ENCODE data around the gene ALDH1B1.
"Not testable (repeated sequence)": the region's sequence is repeated elsewhere in the genome, so short reads cannot be mapped to it uniquely, and the experiment has no call there.

Gene ALDH1B1

DNA sequence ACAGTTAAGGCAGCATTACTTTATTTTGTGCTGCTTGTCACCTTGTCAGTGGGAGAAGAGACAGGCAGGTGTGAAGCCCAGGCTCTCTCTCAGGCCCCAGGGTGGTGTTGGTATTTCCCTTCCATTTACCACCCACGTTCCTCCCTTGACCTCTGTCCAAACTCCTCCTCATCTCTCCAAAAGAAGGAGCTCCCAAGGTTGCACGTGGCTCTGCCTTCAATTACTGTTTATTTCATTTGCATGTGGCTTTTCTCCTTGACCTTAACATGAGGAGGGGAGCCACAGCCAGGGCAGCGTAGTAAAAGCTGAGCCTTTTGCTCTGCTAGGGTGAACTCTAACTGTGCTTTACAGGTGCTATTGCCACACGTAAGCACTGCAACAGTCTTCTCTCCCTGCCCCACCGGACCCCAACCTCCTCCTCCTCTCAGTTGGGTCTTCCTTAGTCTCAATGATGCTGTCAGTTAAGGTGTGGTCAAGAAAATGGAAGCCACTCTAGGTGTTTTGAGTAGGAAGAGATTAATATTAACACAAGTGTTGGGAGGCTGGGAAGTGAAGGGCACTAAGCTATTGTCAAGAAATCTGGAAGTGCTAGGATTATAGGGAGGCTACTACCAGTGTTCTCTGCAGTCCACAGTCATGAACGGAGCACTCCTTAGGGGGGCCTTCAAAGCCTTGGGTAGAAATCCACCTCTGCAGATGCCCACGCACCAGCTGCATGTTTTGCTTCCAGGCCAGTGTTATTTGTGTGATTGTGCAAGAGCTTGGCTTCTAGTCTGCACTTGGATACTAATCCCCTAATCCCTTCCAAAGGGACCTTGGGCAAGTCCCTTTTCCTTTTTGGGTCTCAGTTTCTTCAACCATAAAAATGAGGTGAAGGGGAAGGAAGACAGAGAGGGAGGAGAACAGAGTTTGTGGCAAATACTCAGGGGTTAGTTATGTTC, 3.9 kb upstream of the ALDH1B1 start:
- no peak for DNase-seq

DNA sequence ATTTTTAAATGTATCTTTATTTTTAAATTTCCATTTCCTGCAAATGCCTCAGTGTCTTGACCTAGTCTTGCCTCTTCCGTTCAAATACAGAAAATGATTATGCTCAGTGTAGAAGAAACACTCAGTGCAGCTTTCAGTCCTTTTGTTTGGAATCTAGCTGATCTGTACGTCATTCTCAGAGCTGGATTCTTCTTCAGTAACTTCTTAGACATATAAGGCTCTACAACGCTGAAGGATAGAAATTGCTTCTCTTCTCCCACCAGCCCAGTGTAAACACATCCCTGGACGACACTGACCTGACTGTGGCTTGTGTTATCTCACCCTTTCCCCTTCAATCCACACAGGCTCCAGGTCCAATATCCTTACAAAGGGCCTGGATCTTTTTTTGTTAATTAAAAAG, 3.2 kb upstream of the ALDH1B1 start:
- no peak for DNase-seq

DNA sequence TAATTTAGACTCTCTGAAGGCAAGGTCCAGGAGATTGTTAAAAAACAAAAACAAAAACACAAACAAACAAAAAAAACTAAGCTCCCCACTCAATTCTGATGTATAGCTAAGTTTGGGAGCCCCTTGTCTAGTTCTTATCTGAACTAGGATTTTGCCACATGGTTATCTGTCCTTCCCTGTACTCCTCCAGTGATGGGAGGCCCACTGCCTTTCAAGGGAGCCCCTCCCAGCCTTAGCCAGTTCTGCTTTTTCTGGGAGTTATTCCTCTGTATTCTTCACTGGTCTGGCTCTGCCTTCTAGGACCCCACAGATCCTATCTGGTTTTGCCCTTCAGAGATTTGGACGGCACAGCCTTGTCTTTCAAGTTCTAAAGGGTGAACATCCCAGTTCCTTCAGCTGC, 2.1 kb upstream of the ALDH1B1 start:
- DNase-seq, result no peak

DNA sequence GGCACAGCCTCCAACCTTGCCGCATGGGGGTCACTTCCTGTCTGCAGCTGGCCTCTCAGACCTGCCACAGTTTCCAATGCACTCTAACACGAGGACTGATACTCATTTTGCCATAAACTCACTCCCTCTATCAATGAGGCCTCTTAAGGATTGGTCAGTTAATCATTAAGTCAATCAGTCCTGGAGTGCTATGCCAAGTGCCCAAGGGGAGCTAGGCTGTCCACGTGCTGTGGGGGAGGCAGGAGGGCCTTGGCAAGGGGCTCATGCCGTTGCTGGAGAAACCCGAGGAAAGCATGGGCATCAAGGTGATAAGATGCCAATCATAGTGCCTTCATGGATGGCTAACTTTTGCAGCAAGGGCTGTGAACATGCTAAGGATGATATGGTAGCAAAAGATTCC, 1.7 kb upstream of the ALDH1B1 start:
- DNase-seq, result no peak

DNA sequence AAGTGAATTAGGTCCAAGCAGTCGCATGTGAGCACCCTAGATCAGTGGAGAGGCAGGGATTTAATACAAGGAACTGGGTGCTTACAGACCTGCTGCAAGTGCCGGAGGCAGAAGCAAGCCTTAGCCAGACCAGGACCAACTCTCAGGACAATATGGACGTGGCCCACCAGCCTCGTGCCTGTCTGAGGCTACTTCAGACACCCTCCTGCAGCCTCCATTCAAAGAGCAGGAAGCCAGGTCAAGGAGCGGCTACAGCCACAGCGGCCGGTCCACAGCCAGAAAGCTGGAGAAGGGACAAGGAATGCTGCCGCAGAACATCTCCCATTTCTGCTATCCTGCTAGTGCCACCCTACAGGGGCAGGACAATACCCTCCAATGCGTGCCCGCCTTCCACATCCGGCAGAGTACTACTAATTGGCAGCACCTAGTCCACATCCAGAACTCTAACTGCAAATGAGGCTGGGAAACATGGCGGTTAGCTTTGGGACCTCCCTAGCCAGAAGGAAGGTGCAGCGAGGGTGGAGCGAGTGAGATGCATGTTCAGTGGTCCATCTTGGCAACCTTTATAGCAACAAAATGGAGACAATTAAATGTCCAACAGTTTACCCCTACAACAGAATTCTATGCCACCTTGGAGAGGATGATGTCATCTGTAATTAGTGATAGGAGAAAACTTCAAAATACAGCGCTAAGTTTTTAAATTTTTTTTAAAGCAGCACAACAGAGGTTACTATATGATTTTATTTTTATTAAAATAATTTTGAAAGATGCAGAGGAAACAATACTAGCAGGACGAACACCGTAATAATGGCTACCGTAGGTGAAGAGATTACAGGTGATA, 1.0 kb upstream of the ALDH1B1 start:
- DNase-seq, result no peak

DNA sequence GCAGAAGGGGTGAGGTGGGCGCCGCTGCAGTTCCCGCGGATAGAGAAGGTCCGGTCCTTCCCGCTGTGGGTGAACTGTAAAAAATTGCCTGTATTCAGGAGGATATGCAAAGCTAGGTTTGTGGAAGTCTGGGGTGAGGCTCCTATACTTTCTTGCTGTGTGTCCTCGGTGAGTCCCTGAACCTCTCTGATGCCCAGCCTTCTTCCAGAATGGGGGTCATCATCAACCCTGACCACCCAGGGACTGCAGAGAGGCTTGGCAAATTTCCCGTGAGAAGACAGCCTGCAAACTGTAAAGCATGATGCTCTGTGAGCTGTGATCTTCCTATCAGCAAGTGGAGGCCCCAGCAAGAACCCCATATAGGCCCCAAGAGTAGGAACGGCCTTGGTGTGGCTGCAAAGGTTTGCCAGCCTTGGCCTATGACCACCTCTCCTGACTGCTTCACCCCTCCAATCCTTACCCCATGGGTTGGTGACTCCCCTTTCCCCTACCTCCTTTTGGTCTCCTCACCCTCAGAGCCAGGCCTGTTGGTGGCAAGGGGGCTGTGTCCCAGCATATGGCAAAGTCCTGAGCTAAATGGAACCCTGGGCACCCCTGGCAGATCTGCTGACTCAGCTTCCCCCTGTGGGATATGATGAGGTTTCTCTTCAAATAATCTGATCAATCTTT, 760 bp downstream of the ALDH1B1 start:
- DNase-seq, result no peak

DNA sequence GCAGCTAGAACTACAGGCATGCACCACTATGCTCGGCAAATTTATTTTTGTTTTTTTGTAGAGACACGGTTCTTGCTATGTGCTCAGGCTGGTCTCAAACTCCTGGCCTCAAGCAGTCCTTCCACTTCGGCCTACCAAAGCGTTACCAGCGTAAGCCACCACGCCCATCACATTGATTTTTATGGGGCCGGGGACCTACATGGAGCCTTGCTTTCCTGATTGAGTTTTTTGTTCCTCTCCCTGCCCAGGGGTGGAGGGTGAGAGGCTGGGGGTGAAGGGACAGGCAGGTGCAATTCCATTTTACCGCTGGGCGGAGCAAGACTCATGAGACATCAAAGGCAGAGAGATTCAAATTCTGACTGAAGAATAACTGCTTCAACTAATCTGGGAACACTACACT, 1.9 kb downstream of the ALDH1B1 start:
- DNase-seq, result no peak

DNA sequence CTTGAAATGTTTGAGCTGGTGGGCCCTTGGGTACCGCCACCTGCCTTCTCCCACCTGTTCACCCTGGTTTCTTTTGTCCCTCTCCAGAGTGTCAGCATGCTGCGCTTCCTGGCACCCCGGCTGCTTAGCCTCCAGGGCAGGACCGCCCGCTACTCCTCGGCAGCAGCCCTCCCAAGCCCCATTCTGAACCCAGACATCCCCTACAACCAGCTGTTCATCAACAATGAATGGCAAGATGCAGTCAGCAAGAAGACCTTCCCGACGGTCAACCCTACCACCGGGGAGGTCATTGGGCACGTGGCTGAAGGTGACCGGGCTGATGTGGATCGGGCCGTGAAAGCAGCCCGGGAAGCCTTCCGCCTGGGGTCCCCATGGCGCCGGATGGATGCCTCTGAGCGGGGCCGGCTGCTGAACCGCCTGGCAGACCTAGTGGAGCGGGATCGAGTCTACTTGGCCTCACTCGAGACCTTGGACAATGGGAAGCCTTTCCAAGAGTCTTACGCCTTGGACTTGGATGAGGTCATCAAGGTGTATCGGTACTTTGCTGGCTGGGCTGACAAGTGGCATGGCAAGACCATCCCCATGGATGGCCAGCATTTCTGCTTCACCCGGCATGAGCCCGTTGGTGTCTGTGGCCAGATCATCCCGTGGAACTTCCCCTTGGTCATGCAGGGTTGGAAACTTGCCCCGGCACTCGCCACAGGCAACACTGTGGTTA, 3.3 kb downstream of the ALDH1B1 start:
- DNase-seq, result no peak

DNA sequence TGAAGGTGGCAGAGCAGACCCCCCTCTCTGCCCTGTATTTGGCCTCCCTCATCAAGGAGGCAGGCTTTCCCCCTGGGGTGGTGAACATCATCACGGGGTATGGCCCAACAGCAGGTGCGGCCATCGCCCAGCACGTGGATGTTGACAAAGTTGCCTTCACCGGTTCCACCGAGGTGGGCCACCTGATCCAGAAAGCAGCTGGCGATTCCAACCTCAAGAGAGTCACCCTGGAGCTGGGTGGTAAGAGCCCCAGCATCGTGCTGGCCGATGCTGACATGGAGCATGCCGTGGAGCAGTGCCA, 3.8 kb downstream of the ALDH1B1 start:
- DNase-seq, result no peak

DNA sequence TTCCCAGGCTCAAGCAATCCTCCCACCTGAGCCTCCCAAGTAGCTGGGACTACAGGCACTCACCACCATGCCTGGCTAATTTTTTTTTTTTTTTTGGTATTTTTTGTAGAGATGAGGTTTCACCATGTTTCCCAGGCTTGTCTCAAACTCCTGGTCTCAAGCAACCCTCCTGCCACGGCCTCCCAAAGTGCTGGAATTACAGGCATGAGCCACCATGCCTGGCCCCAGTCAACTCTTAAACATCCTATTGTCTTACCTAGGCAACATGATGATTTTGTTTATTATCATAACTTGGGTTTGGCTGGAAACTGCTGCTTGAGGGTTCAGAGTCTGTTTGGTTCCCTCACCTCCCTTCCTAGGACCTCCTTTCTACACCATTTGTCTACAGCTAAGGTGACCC, 6.7 kb downstream of the ALDH1B1 start:
- not testable (repeated sequence) for DNase-seq

DNA sequence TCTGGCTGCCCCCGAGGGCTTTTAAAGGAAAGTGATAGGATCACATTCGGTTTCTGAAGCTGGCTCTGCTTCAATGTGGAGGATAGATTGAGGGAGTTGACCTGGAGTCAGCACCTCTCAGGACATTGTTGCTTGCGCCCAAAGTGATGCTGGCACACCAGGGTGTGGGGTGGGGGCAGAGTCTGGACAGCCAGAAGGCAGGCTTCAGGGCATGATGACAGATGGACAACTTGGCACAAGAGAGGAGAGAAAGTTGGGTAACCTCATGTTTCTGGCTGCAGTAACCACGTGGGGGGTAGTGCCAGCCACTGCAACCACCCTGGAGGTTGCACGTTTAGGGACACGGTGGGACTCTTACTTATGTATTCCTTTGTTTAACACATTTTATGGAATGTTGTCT, 9.5 kb downstream of the ALDH1B1 start:
- DNase-seq, result no peak

DNA sequence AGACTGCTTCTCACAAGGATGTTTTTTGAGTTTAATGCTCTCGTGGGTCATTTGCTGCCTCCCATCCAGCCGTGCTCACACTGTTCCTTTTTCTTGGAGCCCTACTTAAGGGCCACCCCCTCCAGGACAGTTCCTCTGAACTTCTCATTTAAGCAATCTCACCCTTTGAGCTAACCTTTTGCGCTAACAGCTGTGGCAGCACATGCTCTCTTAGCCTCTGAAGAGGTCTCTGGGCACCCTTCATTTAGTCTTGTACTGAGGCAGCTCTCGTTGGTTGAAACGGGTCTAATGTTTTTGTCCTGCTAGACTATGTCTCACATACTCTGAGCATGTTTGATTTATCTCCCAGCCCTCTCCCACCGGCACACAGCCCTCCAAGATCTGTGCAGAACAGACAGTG, 11.8 kb downstream of the ALDH1B1 start:
- DNase-seq, result no peak

DNA sequence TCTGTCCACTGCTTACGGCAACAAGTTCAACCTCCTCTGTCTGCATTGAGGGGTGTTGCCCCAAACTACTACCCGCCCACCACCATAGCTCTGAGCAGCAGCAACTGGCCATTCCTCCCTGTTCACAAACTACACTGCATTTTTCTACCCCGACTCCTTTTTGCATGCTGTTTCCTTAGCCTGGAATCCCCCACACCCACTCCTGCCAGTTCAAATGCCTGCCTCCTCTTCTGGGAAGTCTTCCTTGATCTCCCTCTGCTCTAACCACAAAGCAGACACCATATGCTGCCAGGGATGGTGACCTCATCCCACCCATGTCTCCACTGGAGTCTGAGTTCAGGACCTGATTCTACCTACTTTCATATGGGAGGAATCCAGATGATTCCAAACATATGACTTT, 13.3 kb downstream of the ALDH1B1 start:
- no peak for DNase-seq

DNA sequence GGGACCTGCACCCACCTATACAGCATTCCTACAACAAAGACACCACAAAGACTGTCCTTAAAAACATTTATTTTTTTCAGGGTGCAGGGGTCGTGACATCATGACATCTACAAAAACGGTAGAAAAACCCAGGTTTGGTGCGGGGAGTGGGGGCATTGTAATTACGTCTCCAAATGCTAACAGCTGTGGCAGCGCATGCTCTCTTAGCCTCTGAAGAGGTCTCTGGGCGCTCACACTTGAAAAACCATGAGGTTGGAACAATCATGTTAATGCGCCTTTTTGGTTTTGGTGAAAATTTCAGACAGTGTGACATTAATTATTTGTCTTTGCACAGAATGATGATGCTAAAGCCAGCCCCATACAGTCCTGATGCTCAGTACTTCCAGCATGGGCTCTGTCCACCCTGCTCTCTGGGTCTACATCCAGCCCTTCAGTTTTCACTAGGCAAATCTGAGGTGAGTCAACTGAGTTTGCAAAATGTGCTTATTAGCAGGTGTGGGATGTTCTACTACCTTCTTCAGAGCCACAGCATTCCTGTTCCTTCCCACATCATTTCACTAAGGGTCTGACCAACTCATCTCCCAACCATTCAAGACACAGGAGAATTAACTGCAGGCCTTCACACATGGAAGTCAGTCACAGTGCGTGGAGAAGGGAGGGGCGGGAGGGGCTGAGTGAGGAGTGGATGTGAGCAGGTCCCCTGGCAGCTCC, 14.1 kb downstream of the ALDH1B1 start:
- DNase-seq, result no peak

DNA sequence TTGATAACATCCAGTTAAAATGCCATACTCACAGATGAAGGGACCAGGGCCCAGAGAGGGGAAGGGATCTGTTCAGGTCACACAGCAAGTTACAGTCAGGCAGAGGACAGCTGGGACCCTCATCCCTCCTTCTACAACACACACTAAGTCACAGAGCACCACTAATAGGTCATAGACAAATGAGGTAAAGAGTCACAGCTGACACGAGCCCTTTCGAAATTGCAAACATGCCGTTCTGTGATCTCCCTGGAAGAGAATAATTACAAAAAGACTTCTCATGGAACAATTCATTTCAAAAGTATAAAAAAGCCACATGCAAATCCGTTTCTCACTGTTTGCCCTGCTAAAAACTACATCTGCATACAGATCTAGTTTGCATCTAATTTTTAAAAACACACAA, 16.2 kb downstream of the ALDH1B1 start:
- DNase-seq, result no peak

DNA sequence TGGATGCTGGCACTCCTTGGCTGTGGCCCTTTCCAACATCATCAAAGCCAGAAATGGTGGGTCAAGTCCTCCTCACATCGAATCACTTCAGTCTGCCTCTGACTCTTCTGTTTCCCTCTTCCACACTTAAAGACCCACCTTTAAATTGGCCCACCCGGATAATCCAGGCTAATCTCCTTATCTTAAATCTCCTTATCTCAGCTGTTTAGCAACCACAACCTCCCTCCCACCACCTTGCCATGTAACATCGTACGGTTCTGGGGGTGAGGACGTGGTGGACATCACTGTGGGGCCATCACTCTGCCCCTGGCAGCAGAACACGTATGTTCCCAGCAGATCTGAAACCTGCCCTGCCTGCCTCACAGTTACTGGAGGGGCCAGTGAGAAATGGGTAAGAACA, 20.2 kb downstream of the ALDH1B1 start:
- no peak for DNase-seq

DNA sequence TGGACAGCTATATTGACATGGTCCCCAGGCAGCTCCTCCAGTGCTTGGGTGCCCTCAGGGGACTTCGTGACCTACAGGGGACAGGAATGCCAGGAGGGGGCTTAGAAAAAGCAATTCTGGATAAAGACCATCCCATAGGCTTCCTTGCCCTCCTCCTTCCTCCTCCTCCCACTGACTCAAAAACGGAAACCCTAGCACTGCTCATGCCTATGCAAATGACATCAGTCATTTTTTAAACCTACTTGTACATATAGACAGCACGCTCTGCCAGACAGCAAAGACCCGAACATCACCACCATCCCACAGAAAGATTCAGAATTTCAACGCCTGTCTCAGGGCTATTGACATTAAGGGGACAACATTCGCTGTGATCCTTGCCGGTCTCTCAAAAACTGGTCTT, 20.8 kb downstream of the ALDH1B1 start:
- DNase-seq, result no peak

DNA sequence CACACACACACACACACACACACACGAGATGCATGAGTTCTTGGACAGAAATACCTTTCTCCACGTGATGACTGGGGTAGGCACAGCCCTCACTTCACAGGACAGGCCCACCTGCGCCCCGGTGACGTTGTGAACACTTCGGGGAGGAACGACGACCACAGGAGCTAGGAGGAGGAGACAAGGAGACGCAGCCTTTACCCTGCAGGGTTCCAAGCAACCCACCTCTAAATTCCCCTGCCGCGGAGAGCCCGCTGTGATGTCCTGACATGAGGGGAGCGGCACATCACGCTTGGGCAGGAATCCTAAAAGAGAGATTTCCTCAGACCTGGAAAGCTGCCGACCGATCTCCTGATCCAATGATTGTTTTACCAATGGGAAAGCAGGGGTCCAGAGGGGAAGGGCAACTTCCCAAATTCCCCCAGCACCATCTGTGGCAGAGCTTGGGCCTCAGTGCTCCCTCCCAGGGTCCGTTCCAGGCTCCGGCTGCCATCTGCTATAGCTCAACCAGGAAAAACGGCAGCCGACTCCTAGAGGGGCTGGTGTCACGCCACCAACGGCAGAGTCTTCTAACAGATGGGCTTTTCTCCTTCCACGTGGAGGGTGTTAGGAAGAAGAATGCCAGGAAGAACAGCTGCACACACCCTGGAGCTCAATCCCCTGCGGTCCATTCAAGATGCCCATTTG, 21.7 kb downstream of the ALDH1B1 start:
- DNase-seq, result no peak

DNA sequence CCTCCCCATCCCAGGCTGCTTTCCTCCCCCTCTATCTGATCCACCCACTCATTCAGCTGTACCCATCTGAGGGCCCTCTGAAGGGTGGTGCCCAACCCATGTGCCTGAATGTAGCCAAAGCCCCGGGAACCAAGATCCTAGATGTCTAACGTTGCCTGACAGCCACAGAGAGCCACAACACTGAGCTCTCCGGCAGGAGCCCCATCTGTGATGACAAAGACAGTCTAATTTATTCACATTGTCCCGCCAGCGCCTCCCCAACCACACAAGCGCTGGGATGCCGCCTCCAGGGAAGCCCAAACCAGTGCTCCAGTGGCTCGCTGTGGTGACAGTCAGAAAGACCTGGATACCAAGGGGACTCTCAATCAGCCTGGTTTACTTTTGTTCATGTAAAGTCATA, 23.4 kb downstream of the ALDH1B1 start:
- DNase-seq, result no peak

DNA sequence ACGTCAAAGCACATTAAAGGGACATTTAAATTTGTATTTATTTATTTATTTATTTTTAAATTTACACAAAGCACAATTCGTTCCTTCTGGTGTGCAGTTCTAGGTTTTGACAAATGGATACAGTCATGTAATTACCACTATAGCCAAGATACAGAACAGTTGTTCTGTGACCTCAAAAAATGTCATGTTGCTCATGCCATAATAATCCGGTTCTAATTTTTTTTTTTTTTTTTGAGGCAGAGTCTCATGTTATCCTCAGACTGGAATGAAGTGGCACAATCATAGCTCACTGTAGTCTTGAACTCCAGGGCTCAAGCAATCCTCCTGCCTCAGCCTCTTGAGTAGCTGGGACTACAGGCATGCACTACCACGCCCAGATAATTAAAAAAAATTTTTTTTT, 24.0 kb downstream of the ALDH1B1 start:
- no peak for DNase-seq

DNA sequence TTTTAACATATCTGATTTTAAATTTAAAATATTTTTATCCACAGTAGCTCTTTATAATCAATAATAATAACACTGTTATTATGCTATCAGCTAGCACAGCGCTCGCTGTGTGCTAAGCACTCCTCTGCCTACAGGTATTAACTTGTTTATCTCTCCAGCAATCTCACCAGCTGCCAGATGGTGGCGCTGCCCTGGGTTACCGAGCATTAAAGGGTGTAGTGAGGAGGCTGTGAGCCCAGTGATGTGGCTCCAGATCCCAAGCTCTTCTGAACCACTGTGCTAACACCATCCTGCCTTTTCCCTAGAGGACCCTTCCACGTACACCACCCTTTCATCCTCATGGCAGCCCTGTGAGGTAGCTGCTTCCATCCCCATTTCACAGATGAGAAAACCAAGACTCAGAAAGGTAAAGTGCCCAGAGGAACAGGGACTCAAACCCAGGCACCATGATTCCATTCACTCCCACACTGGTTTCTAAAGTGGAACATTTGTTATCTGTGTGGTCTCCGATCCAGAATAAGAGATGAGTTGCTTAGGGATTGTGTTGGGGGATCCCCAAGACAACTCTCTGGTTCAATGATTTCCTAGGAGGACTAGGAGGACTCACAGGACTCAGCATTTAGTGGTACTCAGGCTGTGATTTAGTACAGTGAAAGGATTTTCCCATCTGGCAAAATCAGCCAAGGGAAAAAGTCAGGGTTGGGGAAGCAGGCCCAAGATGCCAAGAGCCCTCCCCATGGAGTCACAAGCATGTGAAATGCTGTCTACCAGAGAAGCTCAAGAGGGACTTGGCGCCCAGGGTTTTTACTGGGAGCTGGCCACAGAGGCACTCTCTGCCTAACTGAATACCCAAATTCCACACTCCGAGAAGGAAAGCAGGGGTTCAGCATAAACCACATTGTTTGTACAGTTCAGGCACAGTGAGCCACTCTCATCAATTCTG, 24.8 kb downstream of the ALDH1B1 start:
- no peak for DNase-seq

All from NCI-H510A (cell line).